ENCODE measurements around the gene WDFY2. TPM values are rescaled to one million over a fixed set of nuclear protein-coding genes. Genes with fewer than 3 reads are reported as not detected.
"Not testable (repeated sequence)": the region's sequence is repeated elsewhere in the genome, so short reads cannot be mapped to it uniquely, and the experiment has no call there.

WDFY2 gene
- total and polyA plus RNA-seq, 7 experiments from 2014 or later = 3.2 to 44.3 (median 18.6) TPM

GRCh38 chr13:51542346-51543242, 41.7 kb upstream of the WDFY2 start:
- Mint-ChIP-seq H3K9me3 (no peaks in the 10 kb centered on the region), H3K27ac (peak overlapping the region in 1 of 9 donors; percentile 48), H3K27me3 (peaks cover 0 to 18% (median 0%) of the 10 kb centered on the region in 5 donors), H3K36me3 (peaks cover 0 to 4% (median 0%) of the 10 kb centered on the region in 5 donors), H3K4me3 (no peak overlapping the region), H3K4me1 (peaks cover 0 to 8% (median 4%) of the 10 kb centered on the region in 7 donors)
- H3K27me3 ChIP-seq (ENCODE audit: control insufficient read depth in 2 of 2, insufficient read depth in 2 of 2, low read length in 2 of 2) = no peaks in the 10 kb centered on the region
- no peaks in the 10 kb centered on the region for H3K9me3 ChIP-seq (ENCODE audit: control insufficient read depth in 2 of 3, low read length in 3 of 3)
- H3K4me1 ChIP-seq (ENCODE audit: control insufficient read depth in 2 of 2, insufficient read depth in 2 of 2, low read length in 2 of 2) = no peaks in the 10 kb centered on the region
- no peak overlapping the region for H3K27ac ChIP-seq (ENCODE audit: low read depth, low read length)
- ATAC-seq (no peak), DNase-seq (no peak)
- ChIA-PET POLR2A (no interaction called here), CTCF (no interaction called here)
- intact Hi-C loops (cut with micrococcal nuclease) = no loop called here
- H3K4me3 ChIP-seq (ENCODE audit: low read length) = no peak overlapping the region
- H3K36me3 ChIP-seq (ENCODE audit: control insufficient read depth in 2 of 3, insufficient read depth in 3 of 3, low read length in 3 of 3) = no peaks in the 10 kb centered on the region

GRCh38 chr13:51545446-51545845, 38.8 kb upstream of the WDFY2 start:
- H3K36me3 Mint-ChIP-seq; DNase-seq; intact Hi-C loops (cut with micrococcal nuclease); H3K9me3 ChIP-seq (ENCODE audit: control insufficient read depth in 2 of 3, low read length in 3 of 3); H3K9me3 Mint-ChIP-seq; H3K4me3 Mint-ChIP-seq; H3K4me1 ChIP-seq (ENCODE audit: control insufficient read depth in 2 of 2, insufficient read depth in 2 of 2, low read length in 2 of 2); H3K27ac ChIP-seq (ENCODE audit: low read depth, low read length); H3K27me3 ChIP-seq (ENCODE audit: control insufficient read depth in 2 of 2, insufficient read depth in 2 of 2, low read length in 2 of 2); H3K4me1 Mint-ChIP-seq; POLR2A ChIA-PET; H3K36me3 ChIP-seq (ENCODE audit: control insufficient read depth in 2 of 3, insufficient read depth in 3 of 3, low read length in 3 of 3); H3K4me3 ChIP-seq (ENCODE audit: low read length); ATAC-seq; CTCF ChIA-PET: not testable (repeated sequence)
- peaks cover 0 to 18% (median 0%) of the 10 kb centered on the region in 5 donors for H3K27me3 Mint-ChIP-seq
- peak overlapping the region in 2 of 9 donors; percentile 12 to 40 for H3K27ac Mint-ChIP-seq

- CTCF ChIA-PET = interaction anchor here (0.7 kb wide), 1 partner anchor 582 kb away, joined by 4 read pairs; no protein-coding TSS in a partner anchor
Measured at GRCh38 chr13:51547425-51548176, 36.7 kb upstream of the WDFY2 start.

GRCh38 chr13:51549050-51549449, 35.2 kb upstream of the WDFY2 start:
- no peaks in the 10 kb centered on the region for H3K27me3 ChIP-seq (ENCODE audit: control insufficient read depth in 2 of 2, insufficient read depth in 2 of 2, low read length in 2 of 2)
- no peak for DNase-seq
- H3K27me3 Mint-ChIP-seq = peaks cover 0 to 8% (median 0%) of the 10 kb centered on the region in 5 donors
- CTCF ChIA-PET = no interaction called here
- H3K4me3 Mint-ChIP-seq = no peak overlapping the region
- H3K27ac Mint-ChIP-seq = no peak overlapping the region
- H3K36me3 ChIP-seq (ENCODE audit: control insufficient read depth in 2 of 3, insufficient read depth in 3 of 3, low read length in 3 of 3) = no peaks in the 10 kb centered on the region
- no peaks in the 10 kb centered on the region for H3K9me3 Mint-ChIP-seq
- H3K4me1 ChIP-seq (ENCODE audit: control insufficient read depth in 2 of 2, insufficient read depth in 2 of 2, low read length in 2 of 2) = no peaks in the 10 kb centered on the region
- intact Hi-C loops (cut with micrococcal nuclease) = no loop called here
- peaks cover 0 to 8% (median 0%) of the 10 kb centered on the region in 5 donors for H3K36me3 Mint-ChIP-seq
- H3K4me1 Mint-ChIP-seq = peaks cover 0 to 5% (median 0%) of the 10 kb centered on the region in 7 donors
- H3K9me3 ChIP-seq (ENCODE audit: control insufficient read depth in 2 of 3, low read length in 3 of 3) = no peaks in the 10 kb centered on the region
- POLR2A ChIA-PET = no interaction called here
- peak; percentile 61 for ATAC-seq
- H3K4me3 ChIP-seq (ENCODE audit: low read length) = no peak overlapping the region
- H3K27ac ChIP-seq (ENCODE audit: low read depth, low read length) = no peak overlapping the region

More at GRCh38 chr13:51547425-51548176, 36.7 kb upstream of the WDFY2 start:
- no peak overlapping the region for H3K27ac ChIP-seq (ENCODE audit: low read depth, low read length)
- DNase-seq (no peak), ATAC-seq (no peak)
- POLR2A ChIA-PET = no interaction called here
- H3K27me3 ChIP-seq (ENCODE audit: control insufficient read depth in 2 of 2, insufficient read depth in 2 of 2, low read length in 2 of 2) = no peaks in the 10 kb centered on the region
- no peaks in the 10 kb centered on the region for H3K4me1 ChIP-seq (ENCODE audit: control insufficient read depth in 2 of 2, insufficient read depth in 2 of 2, low read length in 2 of 2)
- Mint-ChIP-seq H3K36me3 (peaks cover 0 to 8% (median 0%) of the 10 kb centered on the region in 5 donors), H3K27me3 (peaks cover 0 to 10% (median 0%) of the 10 kb centered on the region in 5 donors), H3K4me1 (peaks cover 0 to 5% (median 0%) of the 10 kb centered on the region in 7 donors), H3K4me3 (no peak overlapping the region), H3K9me3 (no peaks in the 10 kb centered on the region), H3K27ac (no peak overlapping the region)
- no peak overlapping the region for H3K4me3 ChIP-seq (ENCODE audit: low read length)
- intact Hi-C loops (cut with micrococcal nuclease) = no loop called here
- no peaks in the 10 kb centered on the region for H3K36me3 ChIP-seq (ENCODE audit: control insufficient read depth in 2 of 3, insufficient read depth in 3 of 3, low read length in 3 of 3)
- H3K9me3 ChIP-seq (ENCODE audit: control insufficient read depth in 2 of 3, low read length in 3 of 3) = no peaks in the 10 kb centered on the region

GRCh38 chr13:51549593-51549992, 34.7 kb upstream of the WDFY2 start:
- H3K4me3 Mint-ChIP-seq = no peak overlapping the region
- intact Hi-C loops (cut with micrococcal nuclease) = no loop called here
- no peaks in the 10 kb centered on the region for H3K4me1 ChIP-seq (ENCODE audit: control insufficient read depth in 2 of 2, insufficient read depth in 2 of 2, low read length in 2 of 2)
- H3K27me3 Mint-ChIP-seq = peaks cover 0 to 11% (median 0%) of the 10 kb centered on the region in 5 donors
- peaks cover 0 to 5% (median 0%) of the 10 kb centered on the region in 7 donors for H3K4me1 Mint-ChIP-seq
- H3K27ac ChIP-seq (ENCODE audit: low read depth, low read length) = no peak overlapping the region
- H3K36me3 Mint-ChIP-seq = peaks cover 0 to 8% (median 0%) of the 10 kb centered on the region in 5 donors
- ChIA-PET CTCF (no interaction called here), POLR2A (interaction anchor here (0.6 kb wide), 1 partner anchor 146 kb away, joined by 3 read pairs; no protein-coding TSS in a partner anchor)
- no peak overlapping the region for H3K4me3 ChIP-seq (ENCODE audit: low read length)
- H3K27ac Mint-ChIP-seq = no peak overlapping the region
- H3K9me3 Mint-ChIP-seq = no peaks in the 10 kb centered on the region
- H3K36me3 ChIP-seq (ENCODE audit: control insufficient read depth in 2 of 3, insufficient read depth in 3 of 3, low read length in 3 of 3) = no peaks in the 10 kb centered on the region
- H3K9me3 ChIP-seq (ENCODE audit: control insufficient read depth in 2 of 3, low read length in 3 of 3) = no peaks in the 10 kb centered on the region
- ATAC-seq (no peak), DNase-seq (no peak)
- no peaks in the 10 kb centered on the region for H3K27me3 ChIP-seq (ENCODE audit: control insufficient read depth in 2 of 2, insufficient read depth in 2 of 2, low read length in 2 of 2)

- Mint-ChIP-seq H3K36me3 (peaks cover 0 to 8% (median 0%) of the 10 kb centered on the region in 5 donors), H3K9me3 (peaks cover 0 to 2% (median 0%) of the 10 kb centered on the region in 11 donors), H3K27ac (no peak overlapping the region), H3K27me3 (peaks cover 0 to 12% (median 0%) of the 10 kb centered on the region in 5 donors), H3K4me3 (no peak overlapping the region), H3K4me1 (peaks cover 0 to 5% (median 0%) of the 10 kb centered on the region in 7 donors)
- Histone ChIP-seq H3K27ac (ENCODE audit: low read depth, low read length) (no peak overlapping the region), H3K36me3 (ENCODE audit: control insufficient read depth in 2 of 3, insufficient read depth in 3 of 3, low read length in 3 of 3) (no peaks in the 10 kb centered on the region), H3K9me3 (ENCODE audit: control insufficient read depth in 2 of 3, low read length in 3 of 3) (no peaks in the 10 kb centered on the region), H3K4me1 (ENCODE audit: control insufficient read depth in 2 of 2, insufficient read depth in 2 of 2, low read length in 2 of 2) (no peaks in the 10 kb centered on the region), H3K4me3 (ENCODE audit: low read length) (no peak overlapping the region), H3K27me3 (ENCODE audit: control insufficient read depth in 2 of 2, insufficient read depth in 2 of 2, low read length in 2 of 2) (no peaks in the 10 kb centered on the region)
- DNase-seq (no peak), ATAC-seq (no peak)
- intact Hi-C loops (cut with micrococcal nuclease) = no loop called here
- CTCF ChIA-PET = no interaction called here
- POLR2A ChIA-PET = interaction anchor here (0.6 to 1.0 kb wide), 2 partner anchors 97 to 146 kb away, joined by 3 read pairs; partner anchors contain the start of gene INTS6
Measured at GRCh38 chr13:51550151-51550550, 34.1 kb upstream of the WDFY2 start.
